Astrocyte of the hippocampus (primary cell): ENCODE data around the gene POLE.

Source experiments
- DNase-seq: peaks from one replicate; pipeline ENCODE4 v3.0.0; 2011; ENCODE audit warnings: low read depth, low spot score

POLE gene

GRCh38 chr12:132657004-132657727 is 30.0 kb downstream of the POLE start:
- no peak for DNase-seq

GRCh38 chr12:132653567-132654290 is 33.4 kb downstream of the POLE start:
- peak; percentile 56 for DNase-seq

DNA sequence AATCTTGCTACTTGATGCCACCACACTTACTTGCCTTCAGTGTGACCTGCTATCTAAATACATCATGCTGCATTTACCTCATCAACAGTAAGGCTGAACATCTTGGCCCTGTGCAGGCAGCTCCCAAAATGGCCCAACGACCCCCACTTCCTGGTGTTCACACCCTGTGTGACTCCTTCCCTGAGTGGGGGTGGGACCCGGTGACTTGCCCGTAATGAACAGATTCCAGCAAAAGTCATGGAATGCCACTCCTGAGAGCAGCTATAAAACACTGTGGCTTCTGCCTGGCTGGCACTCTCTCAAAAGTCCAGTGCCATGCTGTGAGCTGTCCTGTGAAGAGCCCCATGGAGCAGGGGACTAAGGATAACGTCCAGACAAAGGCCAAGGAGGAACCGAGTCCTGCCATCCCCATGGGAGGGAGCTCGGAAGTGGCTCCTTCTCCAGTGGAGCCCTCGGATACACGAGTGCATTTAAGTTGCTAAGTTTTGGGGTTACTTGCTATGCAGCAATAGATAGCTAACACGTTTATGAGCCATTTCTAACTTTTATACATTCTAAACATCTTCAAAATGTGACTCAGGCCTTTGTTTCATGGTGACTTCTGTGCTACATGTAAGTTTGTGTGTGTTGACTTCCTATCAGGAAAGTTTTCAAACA is 35.6 kb downstream of the POLE start:
- no peak for DNase-seq

GRCh38 chr12:132649226-132649945 is 37.8 kb downstream of the POLE start:
- DNase-seq = no peak

GRCh38 chr12:132648616-132649225 is 38.4 kb downstream of the POLE start:
- DNase-seq = no peak

GRCh38 chr12:132647858-132648257 is 39.3 kb downstream of the POLE start:
- no peak for DNase-seq

DNA sequence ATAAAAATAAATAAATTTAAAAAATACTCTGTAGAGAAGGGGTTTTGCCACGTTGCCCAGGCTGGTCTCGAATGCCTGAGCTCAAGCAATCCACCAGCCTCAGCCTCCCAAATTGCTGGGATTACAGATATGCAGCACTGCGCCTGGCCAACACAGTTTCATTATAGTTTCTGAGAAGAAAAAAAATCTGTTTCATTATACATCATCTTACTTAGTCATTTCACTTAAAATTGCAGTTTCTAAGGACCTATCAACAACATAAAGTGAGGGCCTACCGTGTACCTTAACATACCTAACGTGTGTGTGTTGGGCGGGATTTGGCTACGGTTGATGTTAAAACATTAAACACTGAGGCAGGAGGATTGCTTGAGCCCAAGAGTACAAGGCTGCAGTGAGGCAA is 40.3 kb downstream of the POLE start:
- DNase-seq = no peak

DNA sequence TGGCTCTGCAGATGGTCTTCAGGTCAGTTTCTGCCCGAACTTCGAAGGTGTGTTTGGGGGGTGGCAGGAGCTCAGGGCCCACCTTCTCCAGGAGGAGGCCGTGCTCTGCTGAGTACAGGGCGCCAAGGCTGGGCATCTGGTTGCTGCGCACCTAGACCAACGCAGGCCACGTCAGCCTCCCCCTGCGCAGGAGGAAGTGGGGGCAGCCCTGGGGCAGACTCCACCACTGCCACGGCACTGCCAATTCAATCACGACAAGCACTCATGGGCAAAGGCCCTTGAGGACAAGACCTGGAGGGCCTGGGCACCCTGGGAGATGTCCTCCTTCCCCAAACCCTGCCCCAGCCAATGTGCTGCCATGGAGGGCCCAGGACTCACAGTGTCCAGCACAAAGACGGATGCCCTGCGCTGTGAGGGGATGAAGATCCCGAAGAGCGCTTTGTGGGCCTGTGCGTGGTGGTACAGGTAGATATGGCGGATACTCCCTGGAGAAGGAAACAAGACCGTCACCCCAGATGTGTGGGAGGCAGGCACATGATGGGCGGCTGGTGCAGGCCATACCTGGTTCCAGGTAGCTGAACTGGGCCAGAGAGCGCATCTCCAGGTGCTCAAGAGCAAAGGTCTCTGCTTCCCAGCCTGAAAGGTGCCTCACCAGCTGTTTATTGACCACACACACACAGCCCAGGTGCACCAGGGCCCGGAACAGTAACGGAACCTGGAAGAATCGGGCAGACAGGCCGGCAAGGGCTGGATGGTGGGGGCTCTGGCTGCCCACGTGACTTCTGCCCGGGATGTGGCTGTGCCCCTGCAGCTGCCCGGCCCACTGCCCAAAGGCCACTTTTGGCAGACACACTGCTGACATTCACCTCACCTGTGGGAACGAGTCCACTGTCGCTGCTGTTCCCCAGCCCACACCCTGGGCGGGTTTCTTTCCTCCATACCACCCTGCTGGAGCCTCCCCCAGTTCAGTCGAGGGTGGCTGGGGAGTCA is 44.0 kb downstream of the POLE start:
- DNase-seq = no peak

DNA sequence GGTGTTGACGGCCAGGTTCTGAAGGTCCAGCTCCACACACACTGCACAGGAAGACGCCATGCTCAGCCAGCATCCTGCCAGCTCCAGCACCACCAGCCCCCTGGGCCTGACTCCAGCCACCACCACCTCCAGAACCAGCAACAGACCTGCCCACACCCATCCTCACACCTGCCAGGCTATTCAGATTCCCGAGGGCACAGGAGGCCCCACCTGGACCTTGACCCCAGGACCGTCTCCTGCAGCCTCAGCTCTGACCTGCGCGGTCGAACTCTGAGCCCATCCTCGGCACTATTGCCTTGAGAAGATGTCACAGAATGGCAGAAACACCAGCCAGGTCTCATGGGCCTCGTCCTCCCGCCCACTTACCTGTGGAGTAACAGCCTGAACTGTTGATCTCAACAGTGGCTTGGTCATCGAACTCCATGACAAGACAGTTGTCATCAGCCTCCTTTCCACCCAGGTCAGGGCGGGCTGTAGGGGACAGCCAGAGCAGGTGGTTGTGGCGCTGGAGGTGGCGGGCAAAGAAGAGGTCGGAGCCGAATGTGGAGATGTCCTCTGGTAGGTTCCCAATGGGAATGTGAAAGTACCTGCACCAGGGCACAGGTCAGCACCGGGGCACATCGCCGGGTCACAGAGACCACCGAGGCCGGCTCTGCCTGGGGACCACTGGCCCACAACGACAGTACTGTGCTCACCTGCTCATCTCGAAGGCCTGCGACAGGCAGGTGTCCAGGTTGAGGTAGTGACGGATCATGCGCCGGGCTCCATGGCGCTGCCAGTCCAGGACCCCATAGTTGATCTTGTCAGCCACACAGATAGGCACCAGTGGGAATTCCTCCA is 45.1 kb downstream of the POLE start:
- no peak for DNase-seq

DNA sequence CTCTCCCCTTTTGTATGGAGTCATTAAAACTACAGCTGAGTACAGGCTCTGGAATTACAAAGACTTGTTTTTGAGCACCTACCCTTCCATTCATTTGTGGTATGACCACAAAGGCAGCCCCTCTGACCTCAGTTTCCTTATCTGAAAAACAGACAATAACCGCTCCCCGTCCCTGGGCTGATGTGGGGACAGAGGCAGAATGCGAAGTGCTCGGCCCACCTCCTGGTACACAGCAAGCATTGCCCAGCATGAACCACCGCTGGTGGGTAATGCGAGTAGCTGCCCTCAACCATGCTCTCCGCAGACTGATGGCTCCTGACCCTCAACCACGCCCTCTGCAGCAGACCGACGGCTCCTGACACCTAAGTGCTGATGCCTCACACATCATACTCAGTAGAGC is 46.2 kb downstream of the POLE start:
- DNase-seq = no peak

DNA sequence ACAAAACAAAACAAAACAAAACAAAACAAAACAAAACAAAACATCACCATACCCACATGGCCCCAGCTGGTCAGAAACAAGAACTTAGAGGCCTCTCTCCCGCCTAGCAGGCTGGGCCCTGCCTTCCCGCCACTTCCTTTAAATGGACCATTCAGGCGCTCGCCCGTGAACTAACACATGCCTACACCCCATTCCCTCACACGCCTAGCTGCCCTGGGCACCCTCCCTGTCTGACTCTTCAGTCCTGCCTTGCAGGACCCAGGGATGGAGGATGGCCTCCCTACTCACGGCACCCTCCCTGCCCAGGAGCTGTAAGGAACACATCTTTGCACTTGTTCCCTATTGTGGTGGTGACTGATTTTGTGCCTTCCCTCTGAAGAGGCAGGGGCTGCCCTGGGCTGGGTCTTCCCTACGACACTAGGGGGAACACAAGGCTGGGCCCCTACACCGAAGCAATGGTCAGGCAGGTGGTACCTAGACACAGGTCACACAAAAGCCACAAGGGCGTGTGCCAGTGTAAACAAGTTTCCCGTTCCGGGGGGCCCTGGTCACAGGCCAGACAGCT is 47.1 kb downstream of the POLE start:
- no peak for DNase-seq

DNA sequence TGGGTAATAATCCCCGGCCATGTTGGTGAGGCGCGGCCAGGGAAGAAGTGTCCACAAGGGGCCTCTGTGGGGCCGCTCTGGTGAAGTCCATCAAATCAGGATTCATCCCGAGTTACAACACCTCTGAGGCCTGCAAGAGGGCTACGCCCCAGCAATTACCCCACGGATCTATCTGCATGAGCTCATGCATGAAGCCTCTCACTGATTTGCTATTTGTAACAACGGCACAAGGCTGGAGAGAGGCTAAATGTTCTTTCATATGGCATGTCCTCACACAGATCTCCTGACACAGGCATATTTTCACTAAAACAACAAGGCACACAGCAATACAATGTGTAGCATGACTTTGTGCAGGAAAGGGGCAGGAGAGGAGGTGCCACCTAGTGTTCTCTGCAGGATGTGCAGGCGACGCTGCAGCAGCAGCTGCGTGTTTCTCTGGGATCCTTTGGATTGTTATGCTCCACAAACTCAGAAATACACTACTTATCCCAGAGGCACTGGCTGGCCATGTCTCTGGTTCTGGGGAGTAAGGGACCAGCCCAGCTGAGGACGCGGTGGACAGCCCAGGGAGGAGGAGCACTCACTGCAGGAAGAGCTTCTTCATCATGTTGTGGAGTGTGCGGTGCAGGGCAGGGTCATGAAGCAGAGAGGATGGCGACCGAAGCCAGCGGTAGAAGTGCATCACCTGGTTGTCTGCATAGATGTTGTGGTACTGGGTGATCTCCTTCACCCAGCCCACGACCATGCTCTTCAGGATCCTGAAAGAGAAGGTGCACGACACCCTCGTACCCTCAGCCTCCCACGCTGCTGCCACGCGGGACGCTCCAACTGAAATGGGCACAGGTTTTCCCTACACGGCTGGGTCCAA is 48.4 kb downstream of the POLE start:
- DNase-seq = peak; percentile 69

DNA sequence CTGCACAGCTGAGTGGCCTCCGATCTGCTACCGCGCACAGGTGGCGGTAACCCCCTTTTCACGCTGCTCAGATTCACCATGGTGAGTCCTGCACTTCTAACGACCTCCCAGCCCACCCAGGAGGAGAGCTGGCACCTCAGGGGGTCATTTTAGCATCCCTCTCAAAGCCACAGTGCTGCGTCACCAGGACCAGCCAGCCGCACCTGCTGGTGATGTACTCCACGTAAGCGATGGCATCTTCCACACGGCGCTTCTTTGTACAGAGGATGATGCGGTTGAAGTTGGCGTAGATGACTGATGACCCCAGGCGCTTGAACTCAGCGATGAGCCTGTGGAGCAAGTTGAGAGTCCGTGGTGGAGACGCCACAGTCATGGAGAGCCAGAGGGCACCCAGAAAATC is 49.3 kb downstream of the POLE start:
- DNase-seq = no peak

DNA sequence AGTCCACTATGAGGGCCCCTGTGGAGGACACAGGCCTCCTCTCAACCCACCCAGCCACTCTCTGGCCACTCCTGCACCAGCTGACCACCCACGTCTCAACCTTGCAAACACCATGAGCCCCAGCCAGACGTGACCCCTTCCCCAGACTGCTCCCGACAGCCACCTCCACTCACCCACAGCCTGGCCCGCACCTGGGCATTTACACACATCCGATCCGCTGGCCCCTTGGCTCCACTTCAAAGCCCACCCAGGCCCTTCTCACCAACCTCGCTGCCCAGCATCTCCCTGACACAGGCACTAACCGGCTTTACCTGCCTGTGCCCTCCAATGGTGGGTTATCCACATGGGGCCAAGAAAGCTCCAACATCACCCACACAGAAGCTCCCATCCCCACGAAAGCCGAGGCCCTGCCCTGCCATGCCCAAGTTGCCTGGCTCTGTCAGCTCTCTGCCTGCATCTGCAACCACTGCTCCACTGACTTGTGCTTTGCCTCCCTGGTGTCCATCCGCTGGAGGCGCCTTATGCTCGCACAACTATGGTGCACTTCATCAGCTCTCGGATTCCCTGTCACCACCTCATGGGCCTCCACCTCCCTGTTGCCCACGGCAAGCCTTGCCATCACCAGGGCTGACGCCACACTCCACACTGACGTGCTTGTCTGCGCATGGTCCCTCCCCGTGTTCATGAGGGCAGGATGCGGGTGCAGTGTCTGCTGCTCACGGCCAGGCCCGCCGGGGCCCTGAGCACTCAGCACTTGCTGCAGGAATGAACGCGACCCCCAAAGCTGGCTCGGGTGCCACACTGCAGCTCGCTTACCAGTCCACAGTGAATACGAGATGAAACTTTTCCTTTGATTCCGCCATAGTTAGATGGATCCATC is 51.8 kb downstream of the POLE start:
- no peak for DNase-seq

DNA sequence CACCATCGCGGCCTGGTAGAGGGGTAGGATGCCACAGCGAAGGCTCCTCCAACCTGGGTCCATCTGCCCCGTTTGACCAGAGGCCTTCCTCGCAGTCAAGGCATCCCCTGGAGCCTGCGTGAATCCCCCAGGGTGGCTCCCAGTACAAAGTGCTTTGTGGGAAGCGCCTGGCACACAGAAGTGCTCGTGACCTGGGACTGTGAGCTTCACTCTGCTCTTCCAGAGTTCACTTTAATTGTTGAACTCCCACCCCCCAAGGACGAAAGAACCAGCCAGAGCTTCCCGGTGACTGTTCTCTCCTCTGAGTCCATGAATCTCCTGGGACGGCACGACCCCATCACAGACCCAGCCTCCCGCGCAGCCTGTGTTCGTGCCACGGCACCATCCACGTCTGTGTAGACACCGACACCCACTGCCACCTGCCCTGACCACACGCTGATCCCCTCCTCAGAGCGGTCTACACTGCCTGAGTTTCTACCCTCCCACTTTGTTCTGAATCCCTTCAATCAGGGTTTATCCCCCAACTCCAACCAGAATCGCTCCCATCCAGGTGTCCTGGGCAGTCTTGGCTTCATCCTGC is 52.6 kb downstream of the POLE start:
- no peak for DNase-seq

DNA sequence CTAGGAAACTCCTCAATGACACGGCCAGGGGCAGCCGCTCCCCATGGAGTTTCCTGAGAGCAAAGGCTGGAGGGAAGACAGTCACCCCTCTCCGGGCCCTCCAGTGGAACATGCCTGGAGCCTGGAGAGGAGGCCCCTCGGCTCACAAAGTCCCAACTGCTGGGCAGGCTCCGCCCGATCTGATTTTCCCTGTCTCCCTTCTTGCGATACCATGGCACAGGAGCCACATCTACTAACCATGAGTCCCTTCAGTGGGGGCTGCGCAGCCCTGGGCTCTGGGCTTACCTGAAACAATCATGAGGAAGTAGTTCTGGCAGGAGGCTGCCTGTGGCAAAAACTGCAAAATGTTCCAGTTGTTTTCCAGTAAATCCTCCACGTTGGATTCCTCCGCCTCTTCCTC is 53.2 kb downstream of the POLE start:
- no peak for DNase-seq

GRCh38 chr12:132633398-132633797 is 53.7 kb downstream of the POLE start:
- DNase-seq = no peak
